Activated gamma-delta T cell (primary cell): ENCODE measurements around the gene PRR19.
A peak's percentile ranks its signal among the peaks of the same experiment; 100 is the strongest.
"Not testable (repeated sequence)": the region's sequence is repeated elsewhere in the genome, so short reads cannot be mapped to it uniquely, and the experiment has no call there.

Source experiments
- DNase-seq: peaks from one replicate; lab custom pipeline; 2025; lab: John Stamatoyannopoulos, UW
- total RNA-seq, 2 donors: gene quantifications; one replicate each; lab custom pipeline; 2026; lab: John Stamatoyannopoulos, UW

The PRR19 gene, protein sequence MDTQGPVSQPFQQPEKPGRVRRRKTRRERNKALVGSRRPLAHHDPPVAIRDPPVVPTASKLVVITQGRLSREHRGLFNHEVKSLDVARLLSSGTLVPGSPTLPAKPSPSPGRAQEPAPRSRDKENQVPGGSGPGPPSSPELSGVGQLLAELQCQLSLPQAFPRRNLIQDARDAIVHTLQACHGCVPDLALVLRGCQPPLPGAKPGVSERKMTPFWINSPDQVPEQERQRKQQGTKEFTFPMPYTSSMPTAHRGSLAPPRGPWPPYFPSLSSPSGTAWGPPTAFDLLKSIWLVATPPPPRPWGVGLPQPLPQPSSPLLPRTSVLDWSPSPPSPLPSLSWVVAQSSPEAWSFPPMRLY
- 0 to 0.31 reads per million in 2 donors for total RNA-seq

DNA sequence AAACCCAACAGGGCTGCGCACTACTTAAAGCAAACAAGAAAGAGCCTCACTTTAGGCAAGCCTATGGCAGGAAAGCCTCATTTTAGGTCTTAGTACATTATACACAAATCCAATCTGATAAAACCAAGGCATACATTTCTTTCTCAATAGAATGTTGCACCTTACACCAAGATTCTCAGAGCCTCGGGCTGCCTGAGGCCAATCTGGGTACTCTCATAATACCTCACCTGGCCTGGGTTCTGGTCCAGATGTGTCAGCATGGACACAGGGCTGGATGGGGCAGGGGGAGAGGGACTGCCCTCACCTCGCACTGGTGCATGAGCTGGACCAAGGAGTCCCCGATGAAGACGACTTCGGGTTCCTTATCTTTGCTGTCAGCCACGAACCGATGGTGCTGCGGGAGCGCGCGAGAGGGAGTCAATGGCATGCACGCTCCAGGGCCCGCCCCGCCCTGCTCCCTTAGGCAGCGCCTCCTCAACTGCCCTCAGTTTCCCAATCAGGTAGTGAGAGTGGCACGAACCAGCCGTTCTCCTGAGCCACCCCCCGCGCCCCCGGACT lies at the start of gene PRR19:
PRR19 (plus strand) TSS at position 487 of the 558 bp plus-strand sequence. CDS start 7,453 bp downstream, outside the sequence.
- no peak for DNase-seq

DNA sequence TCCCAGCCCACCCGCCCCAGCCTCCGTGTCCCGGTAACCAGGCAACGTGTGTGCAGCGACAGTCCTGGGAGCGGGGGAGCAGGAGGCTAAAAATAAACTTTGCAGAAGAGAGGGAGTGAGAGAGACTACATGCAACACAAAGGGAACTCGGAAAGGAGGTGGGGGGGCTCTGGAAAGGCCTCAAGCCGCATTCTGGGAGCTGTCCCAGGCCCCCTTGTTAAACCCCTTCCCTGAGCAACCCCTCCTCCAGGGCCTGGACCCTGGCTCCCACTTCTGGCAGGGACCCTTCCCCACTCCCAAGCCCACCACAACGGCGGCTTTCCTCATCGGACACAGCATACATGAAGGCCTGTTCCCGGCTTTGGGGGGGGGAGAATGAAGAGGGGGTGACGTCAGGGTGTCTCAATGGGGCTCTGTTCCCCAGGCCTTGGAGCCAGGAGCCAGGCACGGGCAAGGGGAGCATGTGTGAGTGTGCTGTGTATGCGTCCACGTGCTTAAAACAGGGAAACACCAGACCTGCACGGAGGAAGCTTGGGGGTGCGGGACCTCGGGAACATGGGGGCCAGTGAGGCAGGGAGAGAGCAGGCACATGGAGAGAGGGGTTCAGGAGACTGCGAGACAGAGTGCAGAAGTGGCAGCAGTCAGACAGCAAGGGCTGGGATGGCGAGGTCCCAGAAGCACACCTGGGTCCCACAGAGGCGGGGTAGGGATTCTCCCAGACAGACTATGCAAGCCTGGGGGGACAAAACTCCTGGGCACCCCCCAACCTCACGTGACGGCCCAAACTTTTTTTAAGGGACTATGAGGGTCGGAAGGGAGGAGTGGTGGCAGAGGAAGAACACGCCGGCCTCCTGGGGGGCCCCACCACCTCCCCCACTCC lies 49.3 kb upstream of the PRR19 start:
- no peak for DNase-seq

DNA sequence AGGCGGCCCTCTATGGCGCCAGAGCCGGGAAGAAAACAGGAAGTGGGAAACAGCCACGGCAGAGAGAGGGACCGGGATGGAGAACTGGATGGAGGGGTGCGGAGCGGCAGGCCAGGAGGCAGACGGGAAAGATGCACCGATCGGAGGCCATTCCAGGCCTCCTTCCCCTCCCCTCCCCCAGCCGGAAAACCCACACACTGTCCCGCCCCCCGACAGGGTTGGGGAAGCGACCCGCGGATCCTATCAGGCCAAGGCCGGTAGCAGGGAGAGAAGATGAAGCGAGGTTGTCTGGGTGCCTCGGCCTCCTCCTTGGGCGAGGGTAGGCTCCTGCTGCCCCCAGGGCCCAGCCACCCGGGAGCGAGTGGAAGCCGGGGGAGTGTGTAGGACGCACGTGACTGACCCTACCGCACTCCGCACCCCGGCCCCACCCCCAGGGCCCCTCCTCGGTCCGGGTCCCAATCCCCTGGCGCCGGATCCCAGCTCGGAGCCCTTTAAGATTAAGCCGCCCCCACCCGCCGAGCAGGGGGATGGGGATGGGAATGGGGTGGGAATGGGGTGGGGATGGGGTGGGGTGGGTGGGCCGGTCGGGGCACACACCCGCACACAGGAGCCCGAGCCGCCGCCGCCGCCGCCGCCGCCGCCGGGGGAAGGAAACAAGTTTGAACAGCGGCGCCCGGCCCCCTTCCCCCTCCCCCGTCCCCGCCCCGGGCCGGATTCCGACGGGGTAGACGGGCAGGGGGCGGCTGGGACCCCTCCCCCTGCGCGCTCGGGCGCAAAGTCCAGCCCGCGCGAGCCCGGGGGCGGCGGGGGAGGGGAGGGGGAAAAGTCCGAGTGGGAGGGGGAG lies 48.5 kb upstream of the PRR19 start:
- DNase-seq, result peak; percentile 59

DNA sequence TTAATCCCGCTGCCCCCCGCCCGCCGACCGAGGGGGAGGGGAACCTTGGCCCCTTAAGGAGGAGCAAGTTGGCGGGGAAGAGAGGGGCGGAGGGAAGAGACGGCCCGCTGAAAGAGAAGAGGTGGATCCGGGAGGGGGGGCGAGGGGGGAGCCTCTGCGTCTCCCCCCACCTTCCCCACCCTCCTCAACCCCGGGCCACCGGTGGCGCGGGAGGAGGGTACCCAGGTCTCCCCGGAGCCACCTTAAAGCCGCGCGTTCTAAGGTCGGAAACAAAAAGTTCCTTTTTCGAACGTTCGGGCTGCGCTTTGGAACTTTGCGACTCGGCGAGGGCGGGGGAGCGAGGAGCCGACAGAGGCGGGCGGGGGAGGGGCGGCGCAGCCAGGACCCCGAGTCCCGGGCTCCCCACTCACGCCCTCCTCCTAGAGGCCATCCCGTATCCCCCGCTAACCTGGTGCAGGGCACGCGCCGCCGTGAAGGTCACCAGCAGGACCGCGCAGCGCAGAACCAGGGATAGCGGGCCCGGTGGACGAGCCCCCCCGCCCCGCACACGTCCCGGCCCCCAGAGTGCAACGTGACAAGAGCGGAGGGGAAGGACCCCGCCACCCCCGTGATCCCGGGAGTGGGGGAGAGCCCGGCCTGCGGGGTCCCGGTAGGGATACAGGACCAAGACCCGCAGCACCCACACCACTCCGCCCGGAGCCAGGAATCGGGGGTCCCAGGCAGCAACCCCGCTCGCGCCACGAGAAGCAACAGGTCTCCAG lies 47.7 kb upstream of the PRR19 start:
- DNase-seq, result peak; percentile 56

DNA sequence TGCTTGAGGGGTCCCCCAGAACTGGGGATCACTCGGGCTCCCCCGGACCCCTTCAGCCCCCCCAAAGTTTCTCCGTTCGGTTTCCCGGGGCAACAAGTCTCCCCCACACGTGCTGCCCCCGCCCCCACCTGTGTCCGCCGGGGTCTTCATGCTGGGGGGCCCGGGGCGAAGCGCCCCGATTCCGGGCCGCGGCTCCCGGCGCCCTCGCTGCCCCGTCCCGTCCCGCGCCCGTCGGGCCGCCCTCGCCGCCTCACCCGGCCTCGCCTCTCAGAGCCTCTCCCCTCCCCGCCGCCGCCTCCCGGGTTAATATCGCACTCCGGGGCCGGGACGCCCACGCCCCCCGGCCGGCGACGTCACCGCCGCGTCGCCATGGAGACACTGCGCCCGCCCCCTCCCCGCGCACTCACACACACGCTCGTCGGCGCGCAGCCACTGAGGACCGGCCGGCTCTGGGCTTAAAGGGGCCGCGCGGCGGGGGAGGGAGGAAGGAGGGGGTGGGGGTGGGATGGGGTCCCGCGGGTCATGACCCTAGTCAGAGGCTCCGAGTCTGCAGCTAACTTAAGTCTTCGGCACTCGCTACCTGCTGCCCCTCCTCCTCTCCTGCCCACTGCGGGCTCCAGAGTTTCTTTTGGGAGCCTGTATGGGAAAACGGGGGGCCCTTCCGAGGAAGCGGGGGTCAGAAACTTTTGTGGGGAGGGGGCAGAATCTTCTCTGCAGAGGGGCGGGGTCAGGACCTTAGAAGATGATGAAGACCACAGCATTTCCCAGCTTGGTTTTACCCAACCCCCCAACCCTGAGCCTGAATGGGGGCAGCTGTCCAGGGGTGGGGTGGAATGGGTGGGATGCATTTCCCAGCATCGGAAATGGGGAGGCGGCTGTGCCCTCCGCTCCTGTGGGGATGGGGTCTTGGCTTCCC lies 46.8 kb upstream of the PRR19 start, which contains the start of gene ERF:
ERF (minus strand) TSS at position 279 of the 916 bp plus-strand sequence; CDS start at position 150, 129 bp downstream.
- peak; percentile 94 for DNase-seq

DNA sequence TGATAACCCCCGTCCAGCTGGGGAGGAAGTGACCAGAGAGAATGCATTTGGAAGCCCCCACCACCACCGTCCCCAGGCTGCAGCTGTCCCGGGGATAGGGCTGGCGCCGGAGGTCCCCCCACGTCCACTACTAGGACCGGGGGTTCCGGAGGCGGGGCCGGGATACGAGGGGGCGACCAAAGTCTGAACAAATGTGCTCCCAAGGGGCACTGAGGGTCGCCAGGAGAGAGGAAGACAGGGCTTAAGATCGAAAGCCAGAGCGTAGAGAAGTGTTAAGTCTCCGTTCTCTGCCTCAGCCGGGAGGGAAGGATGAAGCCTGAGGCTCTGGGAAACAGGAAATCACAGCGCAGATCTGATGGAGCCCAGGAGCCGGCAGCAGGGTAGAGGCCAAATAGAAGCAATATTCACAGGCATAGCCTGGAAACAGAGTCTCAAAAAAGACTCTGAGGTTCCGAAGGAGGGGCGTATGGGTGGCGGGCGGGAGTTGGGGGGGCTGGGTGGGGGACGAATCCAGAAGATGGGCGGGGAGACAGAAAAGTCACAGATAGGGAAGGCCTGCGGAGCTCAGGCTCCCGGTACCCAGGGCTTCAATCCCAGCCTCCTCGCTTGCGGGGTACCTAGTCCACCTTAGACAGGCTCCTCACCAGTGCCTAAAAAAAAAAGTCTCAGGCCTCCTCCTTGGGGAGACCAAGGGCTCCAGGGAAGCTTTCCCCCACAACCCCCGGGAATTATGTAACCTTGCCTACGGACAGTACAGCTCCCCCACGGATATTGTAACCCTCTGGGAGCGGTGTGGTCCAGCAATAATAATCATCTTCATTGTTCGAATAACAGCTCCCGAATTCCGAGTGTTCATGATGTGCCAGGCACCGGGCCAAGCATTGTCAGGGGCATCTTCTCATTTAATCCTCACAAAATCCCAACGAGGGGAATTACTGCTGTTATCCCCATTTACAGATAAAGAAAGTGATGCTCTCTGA lies 45.9 kb upstream of the PRR19 start:
- no peak for DNase-seq

DNA sequence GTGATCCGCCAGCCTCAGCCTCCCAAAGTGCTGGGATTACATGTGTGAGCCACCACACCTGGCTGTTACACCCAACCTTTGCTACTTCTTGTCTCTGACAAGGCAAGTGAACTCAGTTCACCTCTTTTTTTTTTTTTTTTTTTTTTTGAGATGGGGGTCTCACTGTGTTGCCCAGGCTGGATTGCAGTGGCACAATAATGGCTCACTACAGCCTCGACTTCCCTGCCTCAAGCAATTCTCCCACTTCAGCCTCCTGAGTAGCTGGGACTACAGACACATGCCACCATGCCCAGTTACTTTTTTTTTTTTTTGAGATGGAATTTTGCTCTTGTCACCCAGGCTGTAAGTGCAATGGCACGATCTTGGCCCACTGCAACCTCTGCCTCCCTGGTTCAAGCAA lies 44.1 kb upstream of the PRR19 start:
- not testable (repeated sequence) for DNase-seq

DNA sequence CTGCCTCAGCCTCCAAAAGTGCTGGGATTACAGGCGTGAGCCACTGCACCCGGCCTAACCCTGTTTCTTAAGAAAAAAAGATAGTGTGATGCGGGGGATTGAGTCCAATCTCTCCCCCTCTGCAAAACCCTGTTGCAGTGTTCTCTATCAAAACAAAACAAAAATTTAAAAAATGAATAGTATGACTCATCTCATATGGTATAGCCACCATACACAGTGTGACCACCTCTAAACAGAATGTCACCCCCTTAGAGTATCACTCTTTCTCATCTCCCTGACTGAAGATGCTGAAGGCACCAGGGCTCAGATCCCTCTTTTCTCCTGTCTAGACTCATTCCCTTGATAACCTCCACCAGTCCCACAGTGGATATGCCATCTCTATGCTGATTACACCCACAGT lies 40.2 kb upstream of the PRR19 start:
- no peak for DNase-seq

DNA sequence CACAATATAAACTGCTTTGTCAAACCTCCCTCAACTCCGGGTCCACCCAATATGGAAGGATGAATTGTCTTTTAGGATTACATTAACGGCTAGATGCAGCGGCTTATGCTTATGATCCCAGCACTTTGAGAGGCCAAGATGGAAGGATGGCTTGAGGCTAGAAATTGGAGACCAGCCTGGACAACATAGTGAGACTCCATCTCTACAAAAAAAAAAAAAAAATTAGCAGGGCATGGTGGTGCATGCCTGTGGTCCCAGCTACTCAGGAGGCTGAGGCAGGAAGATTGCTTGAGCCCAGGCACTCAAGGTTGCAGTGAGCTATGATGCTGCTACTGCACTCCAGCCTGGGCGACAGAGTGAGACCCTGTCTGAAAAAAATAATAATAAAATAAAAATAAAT lies 35.8 kb upstream of the PRR19 start:
- DNase-seq, result not testable (repeated sequence)

DNA sequence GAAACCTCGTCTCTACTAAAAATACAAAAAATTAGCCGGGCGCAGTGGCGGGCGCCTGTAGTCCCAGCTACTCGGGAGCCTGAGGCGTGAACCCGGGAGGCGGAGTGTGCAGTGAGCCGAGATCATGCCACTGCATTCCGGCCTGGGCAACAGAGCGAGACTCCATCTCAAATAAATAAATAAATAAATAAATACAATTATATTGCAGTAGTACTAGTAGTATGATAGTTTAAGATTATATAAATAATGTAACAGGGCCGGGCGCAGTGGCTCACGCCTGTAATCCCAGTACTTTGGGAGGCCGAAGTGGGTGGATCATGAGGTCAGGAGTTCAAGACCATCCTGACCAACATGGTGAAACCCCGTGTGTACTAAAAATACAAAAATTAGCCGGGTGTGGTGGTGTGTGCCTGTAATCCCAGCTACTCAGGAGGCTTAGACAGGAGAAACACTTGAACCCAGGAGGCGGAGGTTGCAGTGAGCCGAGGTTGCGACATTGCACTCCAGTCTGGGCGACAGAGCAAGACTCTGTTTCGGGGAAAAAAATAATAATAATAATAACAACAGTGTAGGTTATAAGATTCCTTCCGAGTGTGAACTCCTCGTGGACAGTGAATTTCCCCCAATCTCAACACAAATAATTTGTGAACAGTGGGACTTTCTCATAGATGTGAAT lies 34.9 kb upstream of the PRR19 start:
- DNase-seq, result not testable (repeated sequence)

DNA sequence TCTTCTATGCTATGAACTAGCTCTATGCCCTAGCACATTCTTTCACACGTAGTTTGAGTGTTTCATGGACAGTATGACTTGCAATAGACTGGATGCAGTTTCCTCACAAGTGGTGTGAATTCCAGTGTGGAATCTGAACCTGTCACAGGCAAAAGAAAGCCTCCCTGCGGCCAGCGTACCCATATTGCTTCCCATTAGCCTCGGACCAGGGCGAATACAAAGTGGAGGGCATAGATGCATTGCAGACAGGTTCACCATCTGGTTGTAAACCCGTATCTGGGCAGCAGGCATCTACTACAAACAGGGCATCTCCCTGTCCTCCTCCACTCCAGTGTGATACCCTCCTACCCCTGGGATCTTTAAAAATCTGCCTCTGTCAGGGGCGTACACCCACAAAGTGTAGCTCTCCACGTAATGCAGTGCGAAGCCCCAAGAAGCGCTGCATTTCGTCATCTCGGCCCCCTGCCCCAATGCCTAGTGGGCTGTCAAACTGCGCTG lies 34.2 kb upstream of the PRR19 start:
- no peak for DNase-seq

DNA sequence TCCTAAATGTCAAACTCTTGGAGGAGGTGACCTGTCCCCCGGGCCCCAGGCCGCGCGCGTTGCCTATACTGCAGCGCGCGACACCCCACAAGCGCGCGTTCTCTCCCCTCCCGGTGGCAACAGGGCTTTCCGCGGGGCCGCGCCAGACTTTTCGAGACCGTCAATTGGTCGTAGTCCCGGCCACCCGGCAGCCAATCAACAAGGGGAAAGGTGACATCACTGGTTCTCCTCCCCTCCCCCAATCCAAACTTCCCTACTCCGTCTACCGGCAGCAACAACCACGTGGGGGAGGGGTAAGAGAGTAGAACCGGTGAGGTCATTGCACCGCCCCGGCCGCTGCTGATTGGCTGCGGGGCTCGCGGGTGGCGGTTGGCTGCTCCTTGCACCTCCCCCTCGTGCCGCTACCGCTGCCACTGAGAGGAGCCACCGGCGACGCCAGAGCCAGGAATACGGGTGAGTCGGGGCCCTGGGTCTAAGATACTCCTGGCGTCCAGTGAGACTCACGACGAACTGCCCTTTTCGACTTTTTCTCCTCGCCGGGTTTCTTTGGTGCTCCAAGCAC lies 33.7 kb upstream of the PRR19 start:
- peak; percentile 93 for DNase-seq

DNA sequence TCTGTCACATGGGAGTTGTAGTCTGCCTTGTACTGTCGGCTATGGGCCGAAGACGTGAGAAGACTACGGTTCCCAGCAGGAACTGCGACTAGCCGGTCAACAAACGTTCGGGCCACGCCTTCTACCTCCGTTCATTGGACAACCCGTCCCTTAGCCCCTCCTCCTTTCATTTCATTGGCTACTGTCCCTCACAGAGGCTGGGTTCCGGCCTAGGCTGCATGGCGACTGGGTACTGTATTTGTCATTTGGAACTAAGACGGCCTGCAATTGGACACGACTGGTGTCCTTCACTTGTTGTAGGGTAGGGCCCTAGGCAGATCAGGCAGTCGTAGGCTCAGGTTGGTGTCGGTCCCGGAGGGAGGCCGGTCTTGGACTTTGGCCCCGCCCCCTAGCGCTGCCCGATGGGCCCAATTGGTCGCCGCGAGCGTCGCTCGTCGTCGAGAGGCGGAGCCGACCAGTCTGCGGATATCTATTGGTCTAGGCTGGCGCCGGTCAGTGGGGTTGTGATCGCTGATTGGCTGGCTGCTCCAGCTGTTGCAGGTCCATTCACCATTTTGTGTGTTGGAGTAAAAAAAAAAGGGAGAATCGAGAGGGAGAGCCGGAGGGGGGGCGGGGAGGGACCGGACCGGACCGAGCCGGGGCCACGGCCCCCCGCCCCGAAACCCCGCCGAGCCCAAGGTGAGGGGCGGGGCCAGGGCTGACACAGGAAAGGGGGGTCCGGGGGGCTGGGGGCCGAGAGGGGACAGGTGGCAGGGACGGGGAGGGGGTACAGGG lies 33.0 kb upstream of the PRR19 start, which contains the start of gene CIC:
CIC (plus strand) TSS at position 549 of the 774 bp plus-strand sequence. CDS start 2,532 bp downstream, outside the sequence.
- peak; percentile 94 for DNase-seq

DNA sequence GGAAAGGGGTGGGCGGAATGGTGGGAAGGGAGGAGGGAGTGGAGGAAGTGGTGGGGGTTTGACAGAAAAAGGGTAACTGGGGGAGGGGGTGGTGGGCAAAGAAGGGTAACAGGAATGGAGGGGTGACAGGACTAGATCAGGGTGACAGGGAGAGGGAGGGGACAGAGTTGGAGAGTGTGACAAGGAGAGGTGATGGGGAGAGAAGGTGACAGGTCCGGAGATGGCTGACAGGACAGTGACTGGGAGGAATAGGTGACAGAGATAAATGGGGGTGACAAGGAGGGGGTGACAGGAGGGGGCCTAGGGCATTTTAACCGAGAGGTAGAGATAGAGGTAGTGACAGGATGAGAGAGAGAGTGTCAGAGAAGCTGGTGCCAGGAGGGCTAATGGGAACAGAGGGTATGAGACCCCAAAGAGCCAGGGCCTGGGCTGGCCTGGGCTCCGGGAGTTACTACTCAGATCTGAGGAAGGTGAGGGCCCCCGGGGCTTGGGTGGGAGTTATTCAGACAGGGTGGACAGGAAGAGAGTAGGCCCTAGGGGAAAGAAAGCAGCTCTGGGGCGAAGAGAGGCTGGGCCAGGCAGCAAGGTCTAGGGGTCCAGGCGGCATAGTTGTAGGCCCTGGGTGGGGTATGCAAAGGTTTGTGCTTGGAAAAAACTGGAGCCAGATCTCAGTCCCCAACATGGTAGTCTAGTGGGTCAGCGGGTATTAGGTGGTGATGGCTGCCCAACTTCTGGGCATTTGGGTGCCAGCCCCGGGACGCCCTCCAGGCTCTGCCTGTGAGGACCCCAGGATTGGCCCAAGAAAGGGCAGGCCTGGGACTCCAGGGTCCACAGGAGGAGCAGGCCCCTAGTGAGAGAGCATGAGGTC lies 32.2 kb upstream of the PRR19 start:
- DNase-seq, result no peak

DNA sequence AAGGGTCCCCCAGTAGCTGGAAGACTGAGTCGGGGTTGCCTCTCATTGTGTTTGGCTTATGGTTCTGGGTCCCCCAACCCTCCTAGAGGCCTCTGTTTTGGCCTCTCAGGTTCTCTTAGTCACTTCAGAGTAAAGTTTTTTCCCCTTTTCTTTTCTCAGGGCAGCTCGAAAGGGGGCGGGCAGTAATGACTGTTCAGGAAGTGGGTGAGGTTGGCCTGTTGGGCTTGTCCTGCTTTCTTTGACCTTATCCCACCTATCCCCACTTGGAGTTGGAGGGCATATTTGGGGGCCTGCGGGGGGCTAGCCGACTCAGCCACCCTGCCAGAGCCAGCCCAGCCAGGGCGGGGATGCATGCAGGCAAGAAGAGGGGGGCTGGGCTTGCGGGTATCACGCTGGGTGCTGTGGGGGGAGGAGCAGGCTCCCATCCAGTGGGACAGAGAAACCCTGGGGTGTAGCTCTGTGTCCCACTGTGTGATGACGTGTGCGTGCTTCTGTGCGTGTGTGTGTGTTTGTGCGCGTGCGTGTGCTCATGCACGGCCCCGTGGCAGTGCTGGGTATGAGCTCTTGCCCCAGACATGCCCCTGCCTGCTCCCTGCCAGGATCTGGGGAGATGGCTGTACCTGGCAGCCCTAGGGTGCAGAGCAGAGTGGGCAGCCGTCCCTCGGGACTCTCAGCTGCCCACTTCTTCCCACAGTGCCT lies 31.4 kb upstream of the PRR19 start:
- DNase-seq, result peak; percentile 53
